Parathyroid adenoma (tissue), 2 donors: ENCODE measurements around the gene PCYT2.

Experiments
- H2AFZ ChIP-seq: fragments of 300-600 bp; sonication (generic); one replicate; pipeline ENCODE4 v1.7.0; 2017; ENCODE audit warnings: antibody characterized with exemption, mild to moderate bottlenecking
- H3K27ac ChIP-seq: fragments of 300-600 bp; sonication (generic); one replicate; pipeline ENCODE4 v1.7.0; 2017
- H3K27me3 ChIP-seq: fragments of 300-600 bp; sonication (generic); one replicate; pipeline ENCODE4 v1.7.0; 2017; ENCODE audit warnings: low read length; ENCODE audit not compliant: control insufficient read depth, insufficient read depth
- H3K36me3 ChIP-seq: fragments of 300-600 bp; sonication (generic); one replicate; pipeline ENCODE4 v1.7.0; 2017; ENCODE audit warnings: low read length; ENCODE audit not compliant: control insufficient read depth, insufficient read depth
- H3K4me1 ChIP-seq: fragments of 300-600 bp; sonication (generic); one replicate; pipeline ENCODE4 v1.7.0; 2017; ENCODE audit warnings: control low read depth
- H3K4me2 ChIP-seq: fragments of 300-600 bp; sonication (generic); one replicate; pipeline ENCODE4 v1.7.0; 2017; ENCODE audit warnings: low read length
- H3K4me3 ChIP-seq: fragments of 300-600 bp; sonication (generic); one replicate; pipeline ENCODE4 v1.7.0; 2017; ENCODE audit warnings: low read depth, low read length
- H3K79me2 ChIP-seq: fragments of 300-600 bp; sonication (generic); one replicate; pipeline ENCODE4 v1.7.0; 2017; ENCODE audit warnings: control low read depth
- H3K9ac ChIP-seq: fragments of 300-600 bp; sonication (generic); one replicate; pipeline ENCODE4 v1.7.0; 2017; ENCODE audit warnings: mild to moderate bottlenecking
- H3K9me3 ChIP-seq: fragments of 300-600 bp; sonication (generic); one replicate; pipeline ENCODE4 v1.7.0; 2017; ENCODE audit warnings: low read length; ENCODE audit not compliant: control insufficient read depth
- CTCF ChIP-seq: fragments of 300-600 bp; sonication (generic); IDR thresholded peaks from one replicate; pipeline ENCODE4 v1.7.0; 2017; ENCODE audit warnings: antibody characterized with exemption, mild to moderate bottlenecking
- donor health status: primary hyperparathyroidism.

Gene PCYT2

GRCh38 chr17:81926451-81927151 lies 15.4 kb upstream of the PCYT2 start:
- Histone ChIP-seq H3K27me3 (no peaks in the 10 kb centered on the region), H3K4me1 (peaks cover 24% of the 10 kb centered on the region), H3K79me2 (peaks cover 15% of the 10 kb centered on the region), H3K4me2 (peak overlapping the region; percentile 98), H3K36me3 (no peaks in the 10 kb centered on the region), H3K27ac (peak overlapping the region; percentile 86), H2AFZ (peak overlapping the region; percentile 16), H3K4me3 (peak overlapping the region; percentile 85), H3K9ac (peak overlapping the region; percentile 87), H3K9me3 (no peaks in the 10 kb centered on the region)
- TF ChIP-seq CTCF = no peak

GRCh38 chr17:81925860-81926450 lies 14.8 kb upstream of the PCYT2 start:
- Histone ChIP-seq H2AFZ (no peak overlapping the region), H3K9ac (no peak overlapping the region), H3K27ac (peak overlapping the region; percentile 86), H3K36me3 (no peaks in the 10 kb centered on the region), H3K4me1 (peaks cover 24% of the 10 kb centered on the region), H3K27me3 (no peaks in the 10 kb centered on the region), H3K4me3 (peak overlapping the region; percentile 85), H3K9me3 (no peaks in the 10 kb centered on the region), H3K4me2 (peak overlapping the region; percentile 98), H3K79me2 (peaks cover 18% of the 10 kb centered on the region)
- no peak for TF ChIP-seq CTCF

GRCh38 chr17:81924557-81925532 lies 13.6 kb upstream of the PCYT2 start:
- Histone ChIP-seq H3K4me2 (peak overlapping the region; percentile 65), H2AFZ (no peak overlapping the region), H3K36me3 (no peaks in the 10 kb centered on the region), H3K79me2 (peaks cover 29% of the 10 kb centered on the region), H3K9me3 (no peaks in the 10 kb centered on the region), H3K27ac (peak overlapping the region; percentile 79), H3K27me3 (no peaks in the 10 kb centered on the region), H3K4me3 (peak overlapping the region; percentile 30), H3K4me1 (peaks cover 24% of the 10 kb centered on the region), H3K9ac (no peak overlapping the region)
- no peak for TF ChIP-seq CTCF

GRCh38 chr17:81923302-81924260 lies 12.4 kb upstream of the PCYT2 start:
- TF ChIP-seq CTCF = no peak
- no peak overlapping the region for H3K9ac ChIP-seq
- no peaks in the 10 kb centered on the region for H3K36me3 ChIP-seq
- H2AFZ ChIP-seq = peak overlapping the region; percentile 35
- H3K9me3 ChIP-seq = no peaks in the 10 kb centered on the region
- H3K27me3 ChIP-seq = no peaks in the 10 kb centered on the region
- H3K4me1 ChIP-seq = peaks cover 23% of the 10 kb centered on the region
- H3K4me3 ChIP-seq = peak overlapping the region; percentile 37
- peak overlapping the region; percentile 79 for H3K27ac ChIP-seq
- H3K4me2 ChIP-seq = peak overlapping the region; percentile 57
- peaks cover 42% of the 10 kb centered on the region for H3K79me2 ChIP-seq
